Activated B cell treated with CpG ODN at 0.5 μM for 24 hours (primary cell): ENCODE results near the gene RBM10. TPM values are rescaled to one million over a fixed set of nuclear protein-coding genes. Genes with fewer than 3 reads are reported as not detected.

Experiments used
- ATAC-seq: fragments of 200-7000 bp; cut with Tn5 transposase; one replicate; pipeline ENCODE4 v1.10.0; 2021; ENCODE audit warnings: low read depth, mild to moderate bottlenecking, moderate library complexity
- CTCF ChIA-PET: fragments of 350-600 bp; sonication (Branson Sonifier 250); formaldehyde crosslinking; loops from one replicate; lab custom pipeline; 2021; ENCODE audit warnings: antibody characterized with exemption; lab: Charles Lee
- POLR2A ChIA-PET: fragments of 350-600 bp; sonication (Branson Sonifier 250); formaldehyde crosslinking; loops from one replicate; lab custom pipeline; 2021; ENCODE audit warnings: antibody characterized with exemption; lab: Charles Lee
- DNase-seq: peaks from one replicate; pipeline ENCODE4 v3.0.0; 2022
- H3K27ac Mint-ChIP-seq: one replicate; pipeline ENCODE4 v1.8.0; 2020; ENCODE audit warnings: mixed read lengths
- H3K27me3 Mint-ChIP-seq: one replicate; pipeline ENCODE4 v1.8.0; 2021; ENCODE audit warnings: mixed read lengths
- H3K36me3 Mint-ChIP-seq: one replicate; pipeline ENCODE4 v1.8.0; 2021; ENCODE audit warnings: low read depth, mixed read lengths
- H3K4me1 Mint-ChIP-seq: one replicate; pipeline ENCODE4 v1.8.0; 2021; ENCODE audit warnings: mixed read lengths
- H3K4me3 Mint-ChIP-seq: one replicate; pipeline ENCODE4 v1.8.0; 2020; ENCODE audit warnings: mild to moderate bottlenecking, mixed read lengths
- H3K9me3 Mint-ChIP-seq: one replicate; pipeline ENCODE4 v1.8.0; 2020; ENCODE audit warnings: mixed read lengths
- intact Hi-C: fragments of 100-400 bp; cut with micrococcal nuclease; formaldehyde crosslinking; loops from one replicate; pipeline ENCODE4 v1.15.1; 2024
- total RNA-seq: library from RNA; stranded (reverse); gene quantifications from 2 replicates; pipeline ENCODE4 v1.2.3, GENCODE V29; 2022
- TF ChIP-seq, protein P1 (sequence below): fragments of 200-600 bp; IDR thresholded peaks from one replicate; pipeline ENCODE4 v1.8.0; 2022; ENCODE audit warnings: antibody characterized with exemption, mild to moderate bottlenecking

Gene RBM10
- total RNA-seq, 1 donor from 2014 or later, result 55.6 TPM

GRCh38 chrX:47222751-47223350, 77.8 kb downstream of the RBM10 start:
- Mint-ChIP-seq H3K27me3 (no peaks in the 10 kb centered on the region), H3K4me3 (no peak overlapping the region), H3K36me3 (peaks cover 54% of the 10 kb centered on the region), H3K9me3 (no peaks in the 10 kb centered on the region), H3K27ac (no peak overlapping the region), H3K4me1 (peaks cover 26% of the 10 kb centered on the region)
- intact Hi-C loops, result no loop called here
- DNase-seq, result no peak
- ChIA-PET POLR2A (no interaction called here), CTCF (no interaction called here)
- no peak for ATAC-seq
- TF ChIP-seq, protein P1, sequence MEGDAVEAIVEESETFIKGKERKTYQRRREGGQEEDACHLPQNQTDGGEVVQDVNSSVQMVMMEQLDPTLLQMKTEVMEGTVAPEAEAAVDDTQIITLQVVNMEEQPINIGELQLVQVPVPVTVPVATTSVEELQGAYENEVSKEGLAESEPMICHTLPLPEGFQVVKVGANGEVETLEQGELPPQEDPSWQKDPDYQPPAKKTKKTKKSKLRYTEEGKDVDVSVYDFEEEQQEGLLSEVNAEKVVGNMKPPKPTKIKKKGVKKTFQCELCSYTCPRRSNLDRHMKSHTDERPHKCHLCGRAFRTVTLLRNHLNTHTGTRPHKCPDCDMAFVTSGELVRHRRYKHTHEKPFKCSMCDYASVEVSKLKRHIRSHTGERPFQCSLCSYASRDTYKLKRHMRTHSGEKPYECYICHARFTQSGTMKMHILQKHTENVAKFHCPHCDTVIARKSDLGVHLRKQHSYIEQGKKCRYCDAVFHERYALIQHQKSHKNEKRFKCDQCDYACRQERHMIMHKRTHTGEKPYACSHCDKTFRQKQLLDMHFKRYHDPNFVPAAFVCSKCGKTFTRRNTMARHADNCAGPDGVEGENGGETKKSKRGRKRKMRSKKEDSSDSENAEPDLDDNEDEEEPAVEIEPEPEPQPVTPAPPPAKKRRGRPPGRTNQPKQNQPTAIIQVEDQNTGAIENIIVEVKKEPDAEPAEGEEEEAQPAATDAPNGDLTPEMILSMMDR, result no peak

DNA sequence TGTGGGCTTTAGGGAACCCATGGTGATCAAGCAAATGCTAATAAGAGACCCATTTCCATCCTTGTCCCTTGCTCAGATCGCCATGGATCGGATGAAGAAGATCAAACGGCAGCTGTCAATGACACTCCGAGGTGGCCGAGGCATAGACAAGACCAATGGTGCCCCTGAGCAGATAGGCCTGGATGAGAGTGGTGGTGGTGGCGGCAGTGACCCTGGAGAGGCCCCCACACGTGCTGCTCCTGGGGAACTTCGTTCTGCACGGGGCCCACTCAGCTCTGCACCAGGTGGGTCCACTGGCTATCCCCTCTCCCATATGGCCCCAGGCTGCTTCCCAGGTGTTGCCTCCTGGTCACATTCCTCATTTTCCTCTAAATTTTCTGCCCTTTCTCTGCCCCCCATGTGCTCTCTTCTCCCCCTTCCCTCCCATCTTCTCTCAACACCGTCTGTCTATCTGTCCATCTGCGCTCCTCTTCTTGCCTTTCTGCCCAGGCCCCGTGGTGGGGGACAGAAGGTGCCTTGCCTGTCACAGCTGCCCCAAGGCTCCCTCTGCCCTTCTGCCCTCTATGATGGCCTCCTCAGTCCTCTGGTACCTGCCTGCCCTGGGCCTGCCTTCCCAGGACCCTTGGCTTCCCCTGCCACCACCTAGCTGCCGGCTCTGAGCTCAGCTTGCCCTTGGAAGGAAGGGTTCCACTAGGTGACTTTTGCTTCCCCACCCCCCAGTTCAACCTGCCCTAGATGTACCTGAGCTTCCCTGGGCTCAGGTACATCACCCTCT, 78.6 kb downstream of the RBM10 start:
- H3K27me3 Mint-ChIP-seq, result no peaks in the 10 kb centered on the region
- POLR2A ChIA-PET, result interaction anchor here (1.9 kb wide), 1 partner anchor 9 kb away, joined by 6 read pairs; the partner anchor contains the start of gene USP11
- intact Hi-C loops, result no loop called here
- H3K27ac Mint-ChIP-seq, result no peak overlapping the region
- DNase-seq (no peak), ATAC-seq (no peak)
- peaks cover 58% of the 10 kb centered on the region for H3K36me3 Mint-ChIP-seq
- no peak overlapping the region for H3K4me3 Mint-ChIP-seq
- TF ChIP-seq, protein P1, result no peak
- CTCF ChIA-PET, result no interaction called here
- H3K4me1 Mint-ChIP-seq, result peaks cover 25% of the 10 kb centered on the region
- H3K9me3 Mint-ChIP-seq, result no peaks in the 10 kb centered on the region

GRCh38 chrX:47224266-47224895, 79.4 kb downstream of the RBM10 start:
- H3K9me3 Mint-ChIP-seq, result no peaks in the 10 kb centered on the region
- intact Hi-C loops, result no loop called here
- peaks cover 60% of the 10 kb centered on the region for H3K36me3 Mint-ChIP-seq
- CTCF ChIA-PET, result no interaction called here
- ATAC-seq (no peak), DNase-seq (no peak)
- TF ChIP-seq, protein P1, result no peak
- no peak overlapping the region for H3K4me3 Mint-ChIP-seq
- peaks cover 21% of the 10 kb centered on the region for H3K4me1 Mint-ChIP-seq
- H3K27ac Mint-ChIP-seq, result no peak overlapping the region
- POLR2A ChIA-PET, result interaction anchor here (0.5 to 1.9 kb wide), 2 partner anchors 8 to 1433 kb away, joined by 6 to 9 read pairs; partner anchors contain the start of gene USP11
- no peaks in the 10 kb centered on the region for H3K27me3 Mint-ChIP-seq

DNA sequence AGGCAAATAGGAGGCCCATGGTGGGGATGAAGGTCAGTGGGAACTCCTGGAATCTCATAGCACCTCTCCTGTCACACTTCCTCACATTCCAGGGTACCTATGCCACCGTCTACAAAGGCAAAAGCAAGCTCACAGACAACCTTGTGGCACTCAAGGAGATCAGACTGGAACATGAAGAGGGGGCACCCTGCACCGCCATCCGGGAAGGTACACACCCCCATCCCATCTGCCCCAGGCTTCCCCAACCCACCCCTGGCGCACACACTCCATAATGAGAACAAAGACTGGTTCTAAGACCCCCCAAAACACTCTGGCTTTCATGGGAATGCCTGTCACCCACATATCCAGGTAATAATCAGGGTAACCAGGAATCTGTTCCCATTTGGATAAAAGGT, 79.9 kb downstream of the RBM10 start:
- H3K4me3 Mint-ChIP-seq, result no peak overlapping the region
- no peaks in the 10 kb centered on the region for H3K27me3 Mint-ChIP-seq
- ATAC-seq, result no peak
- H3K27ac Mint-ChIP-seq, result no peak overlapping the region
- DNase-seq, result no peak
- intact Hi-C loops, result no loop called here
- H3K4me1 Mint-ChIP-seq, result peaks cover 16% of the 10 kb centered on the region
- ChIA-PET POLR2A (interaction anchor here (0.5 to 1.9 kb wide), 2 partner anchors 8 to 1432 kb away, joined by 6 to 9 read pairs; partner anchors contain the start of gene USP11), CTCF (no interaction called here)
- H3K36me3 Mint-ChIP-seq, result peaks cover 58% of the 10 kb centered on the region
- no peaks in the 10 kb centered on the region for H3K9me3 Mint-ChIP-seq
- TF ChIP-seq, protein P1, result no peak

DNA sequence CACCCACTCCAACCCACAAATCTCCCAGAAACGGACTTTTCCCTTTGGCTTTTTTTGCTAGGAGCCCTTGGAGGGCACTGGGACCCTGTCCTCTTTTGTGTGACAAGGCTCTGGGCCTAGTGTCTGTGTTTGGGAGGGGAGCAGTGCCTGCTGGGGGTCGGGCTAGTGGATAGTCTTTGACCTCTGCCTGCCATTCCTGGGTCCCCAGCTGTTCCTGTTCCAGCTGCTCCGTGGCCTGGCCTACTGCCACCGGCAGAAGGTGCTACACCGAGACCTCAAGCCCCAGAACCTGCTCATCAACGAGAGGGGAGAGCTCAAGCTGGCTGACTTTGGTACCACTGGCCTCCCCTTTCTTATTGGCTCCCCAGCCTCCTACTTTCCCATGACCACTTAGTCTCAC, 81.0 kb downstream of the RBM10 start:
- POLR2A ChIA-PET, result no interaction called here
- DNase-seq (no peak), ATAC-seq (no peak)
- Mint-ChIP-seq H3K36me3 (peaks cover 63% of the 10 kb centered on the region), H3K4me1 (peaks cover 4% of the 10 kb centered on the region), H3K9me3 (no peaks in the 10 kb centered on the region), H3K27me3 (no peaks in the 10 kb centered on the region), H3K4me3 (no peak overlapping the region), H3K27ac (no peak overlapping the region)
- intact Hi-C loops, result no loop called here
- TF ChIP-seq, protein P1, result no peak
- CTCF ChIA-PET, result no interaction called here
